ENCODE data around the gene SLC27A1. TPM values are rescaled to one million over a fixed set of nuclear protein-coding genes. Genes with fewer than 3 reads are reported as not detected.

Gene SLC27A1
- total and polyA plus RNA-seq, 9 of the 15 experiments (the other 6 are each of a cell fraction or from before 2014, with no cell fraction given) = 0.06 to 3.0 (median 1.1) TPM

GRCh38 chr19:17470068-17470841, at the start of gene SLC27A1 (continued):
- TF ChIP-seq THRB (CRISPR knock-in tag; conservative IDR thresholded peaks at IDR 0.05) (peak; percentile 93), HBP1 (CRISPR knock-in tag; IDR thresholded peaks at IDR 0.05) (0 out of 2 replicates have a peak, but pooled peaks have one; percentile 25), GTF2A2 (tag; IDR thresholded peaks at IDR 0.05) (no peak), ELF4 (CRISPR knock-in tag; IDR thresholded peaks at IDR 0.05) (peak; percentile 87), XRCC5 (IDR thresholded peaks at IDR 0.05; ENCODE audit: low read depth, low read length) (0 out of 2 replicates have a peak, but pooled peaks have one; percentile 17), HNRNPLL (IDR thresholded peaks at IDR 0.05; ENCODE audit: low read depth, low read length, poor library complexity, severe bottlenecking) (peak; percentile 92), JUN (IDR thresholded peaks at IDR 0.05; ENCODE audit: borderline replicate concordance, low read depth, low read length) (no peak), JUN (CRISPR knock-in tag; IDR thresholded peaks at IDR 0.05; ENCODE audit: borderline replicate concordance) (no peak), ARID3A (IDR thresholded peaks at IDR 0.05; ENCODE audit: borderline replicate concordance, low read depth, low read length) (no peak), ZKSCAN1 (IDR thresholded peaks at IDR 0.05; ENCODE audit: low read depth, low read length) (no peak), YBX1 (IDR thresholded peaks at IDR 0.05) (no peak)
- TF ChIP-seq, protein P1, sequence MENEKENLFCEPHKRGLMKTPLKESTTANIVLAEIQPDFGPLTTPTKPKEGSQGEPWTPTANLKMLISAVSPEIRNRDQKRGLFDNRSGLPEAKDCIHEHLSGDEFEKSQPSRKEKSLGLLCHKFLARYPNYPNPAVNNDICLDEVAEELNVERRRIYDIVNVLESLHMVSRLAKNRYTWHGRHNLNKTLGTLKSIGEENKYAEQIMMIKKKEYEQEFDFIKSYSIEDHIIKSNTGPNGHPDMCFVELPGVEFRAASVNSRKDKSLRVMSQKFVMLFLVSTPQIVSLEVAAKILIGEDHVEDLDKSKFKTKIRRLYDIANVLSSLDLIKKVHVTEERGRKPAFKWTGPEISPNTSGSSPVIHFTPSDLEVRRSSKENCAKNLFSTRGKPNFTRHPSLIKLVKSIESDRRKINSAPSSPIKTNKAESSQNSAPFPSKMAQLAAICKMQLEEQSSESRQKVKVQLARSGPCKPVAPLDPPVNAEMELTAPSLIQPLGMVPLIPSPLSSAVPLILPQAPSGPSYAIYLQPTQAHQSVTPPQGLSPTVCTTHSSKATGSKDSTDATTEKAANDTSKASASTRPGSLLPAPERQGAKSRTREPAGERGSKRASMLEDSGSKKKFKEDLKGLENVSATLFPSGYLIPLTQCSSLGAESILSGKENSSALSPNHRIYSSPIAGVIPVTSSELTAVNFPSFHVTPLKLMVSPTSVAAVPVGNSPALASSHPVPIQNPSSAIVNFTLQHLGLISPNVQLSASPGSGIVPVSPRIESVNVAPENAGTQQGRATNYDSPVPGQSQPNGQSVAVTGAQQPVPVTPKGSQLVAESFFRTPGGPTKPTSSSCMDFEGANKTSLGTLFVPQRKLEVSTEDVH (IDR thresholded peaks at IDR 0.05; ENCODE audit: low read depth, partially characterized antibody) = no peak
